Inflammatory macrophage treated with lipopolysaccharide for 1 hour (primary cell): Measurements from ENCODE around the gene MYO7A.
A peak's percentile ranks its signal among the peaks of the same experiment; 100 is the strongest.

Experiments
- DNase-seq, 2 donors: peaks; one replicate each; pipeline ENCODE4 v3.0.0-alpha.2; 2020 to 2022

Gene MYO7A

GRCh38 chr11:77129069-77129841, 1.2 kb downstream of the MYO7A start:
- no peak for DNase-seq

- no peak for DNase-seq
These were observed 2.1 kb downstream of the MYO7A start for GRCh38 chr11:77129842-77130756.

GRCh38 chr11:77130763-77131513, 2.9 kb downstream of the MYO7A start:
- DNase-seq: no peak

GRCh38 chr11:77131560-77131959, 3.5 kb downstream of the MYO7A start:
- DNase-seq: no peak

- no peak for DNase-seq
These were observed 7.0 kb downstream of the MYO7A start for GRCh38 chr11:77135069-77135468.

- no peak for DNase-seq
These were observed 8.0 kb downstream of the MYO7A start for GRCh38 chr11:77136074-77136473.

- no peak for DNase-seq
These were observed 8.9 kb downstream of the MYO7A start for GRCh38 chr11:77136784-77137420.

GRCh38 chr11:77137421-77137820, 9.4 kb downstream of the MYO7A start:
- no peak for DNase-seq

- DNase-seq: no peak
These were observed 10.1 kb downstream of the MYO7A start for GRCh38 chr11:77138106-77138649.

- no peak for DNase-seq
These were observed 11.2 kb downstream of the MYO7A start for GRCh38 chr11:77139201-77139600.

GRCh38 chr11:77140231-77140851, 12.3 kb downstream of the MYO7A start:
- DNase-seq: no peak

- no peak for DNase-seq
These were observed 13.0 kb downstream of the MYO7A start for GRCh38 chr11:77141034-77141433.

GRCh38 chr11:77141475-77141874, 13.4 kb downstream of the MYO7A start:
- no peak for DNase-seq

GRCh38 chr11:77142091-77142975, 14.3 kb downstream of the MYO7A start:
- DNase-seq: no peak

- DNase-seq: no peak
These were observed 15.5 kb downstream of the MYO7A start for GRCh38 chr11:77143405-77144020.

- DNase-seq: no peak
These were observed 16.3 kb downstream of the MYO7A start for GRCh38 chr11:77144196-77144856.

- DNase-seq: no peak
These were observed 16.9 kb downstream of the MYO7A start for GRCh38 chr11:77144857-77145428.

- peak in 1 of 2 donors; percentile 11 for DNase-seq
These were observed 18.4 kb downstream of the MYO7A start for GRCh38 chr11:77146261-77147035.

GRCh38 chr11:77147036-77147315, 18.9 kb downstream of the MYO7A start:
- no peak for DNase-seq
